Measurements from ENCODE around the gene CEP76. TPM values are rescaled to one million over a fixed set of nuclear protein-coding genes. Genes with fewer than 3 reads are reported as not detected.

CEP76 gene
- total RNA-seq (8.6 and 8.8 TPM in 2 replicates), polyA plus RNA-seq (4.7 and 5.8 TPM in 2 replicates), polyA minus RNA-seq (7.5 and 15.1 TPM in 2 replicates), Bru-seq, nascent RNA (percentile 65 among the genes with signal in this experiment), BruChase-seq, experiment 1, labeled RNA remaining after a 6-hour chase (percentile 55 among the genes with signal in this experiment), BruChase-seq, experiment 2, labeled RNA remaining after a 2-hour chase (percentile 58 among the genes with signal in this experiment)
- 7.8 and 8.5 TPM in 2 replicates for polyA plus RNA-seq (2011; cell fraction: cytosol; rRNA removed)
- polyA plus RNA-seq (2011; cell fraction: nucleus; rRNA removed) = 13.1 TPM in 2 replicates
- 4.7 and 6.9 TPM in 2 replicates for polyA plus RNA-seq (2012)
- 7.1 TPM for polyA minus RNA-seq (2011; cell fraction: cytosol; rRNA and poly(A)+ RNA removed)
- 5.2 and 10.0 TPM in 2 replicates for polyA minus RNA-seq (2011; cell fraction: nucleus; rRNA and poly(A)+ RNA removed)
- long read RNA-seq, transcript CEP76-201 (12 exons, 2,939 nt) = major isoform, 12 of 31 reads
- long read RNA-seq, partial matches to known transcripts = 6 of 31 reads
- long read RNA-seq, other reads (novel, unspliced or antisense) = 10 of 31 reads

- peaks cover 1 to 7% of the 10 kb centered on the region in 2 experiments for H3K36me3 ChIP-seq (ENCODE audit: control insufficient read depth in 2 of 2, extremely low read depth in 1 of 2, insufficient read depth in 2 of 2, low read length in 2 of 2)
- ChIA-PET POLR2A (interaction anchor here (0.6 to 1.0 kb wide), 4 partner anchors 12 to 886 kb away, joined by 3 to 5 read pairs (median 3); partner anchors contain the start of gene PRELID3A), CTCF (interaction anchor here (0.7 to 2.1 kb wide), 9 partner anchors 8 to 374 kb away, joined by 3 to 6 read pairs (median 4); no protein-coding TSS in a partner anchor)
- peaks cover 41% of the 10 kb centered on the region for H3K79me2 ChIP-seq (ENCODE audit: control insufficient read depth, insufficient read depth, low read length)
- peak; percentile 94 for DNase-seq (ENCODE audit: low read depth, low spot score)
- no peak for TF ChIP-seq MYC (IDR thresholded peaks at IDR 0.05; ENCODE audit: low read depth, low read length)
- no peak for TF ChIP-seq JUN (IDR thresholded peaks at IDR 0.05; ENCODE audit: borderline replicate concordance, insufficient read depth, insufficient read length, low read depth)
- peak; percentile 77 for TF ChIP-seq POLR2A (IDR thresholded peaks at IDR 0.05; ENCODE audit: low read depth, low read length)
- TF ChIP-seq MAX (IDR thresholded peaks at IDR 0.05; ENCODE audit: insufficient read depth, insufficient read length) = no peak
- TF ChIP-seq FOS (IDR thresholded peaks at IDR 0.05; ENCODE audit: borderline replicate concordance, insufficient read depth, low read length) = no peak
- TF ChIP-seq CTCF (IDR thresholded peaks at IDR 0.05; ENCODE audit: extremely low read depth in 1 of 2, insufficient read depth in 1 of 2, low read depth in 1 of 2, low read length in 2 of 2) = no peak
- peak; percentile 70 for TF ChIP-seq POLR2AphosphoS5 (IDR thresholded peaks at IDR 0.05; ENCODE audit: insufficient read depth, low read depth, low read length)
- no peak for TF ChIP-seq EZH2 (IDR thresholded peaks at IDR 0.05; ENCODE audit: borderline replicate concordance, low read depth, low read length, severe bottlenecking)
- TF ChIP-seq GATA2 (IDR thresholded peaks at IDR 0.05; ENCODE audit: insufficient read depth, insufficient read length, low read depth, low read length) = no peak
- FAIRE-seq = peak; percentile 63
- peak within 1 kb of the TSS; percentile 92 for H2AFZ ChIP-seq (ENCODE audit: low read depth, low read length)
- intact Hi-C loops (cut with micrococcal nuclease) = loop anchor here (1.0 kb wide), 3 partner anchors 42 to 325 kb away; partner anchors contain the start of gene AFG3L2
- TSS peak; percentile 37 for BruUV-seq (replicated peaks)
- peak within 1 kb of the TSS; percentile 53 to 90 (median 89) for H3K4me3 ChIP-seq (replicated peaks in 1 of 3; ENCODE audit: insufficient read depth in 1 of 3, low read depth in 1 of 3, low read length in 3 of 3)
- dilution Hi-C loops (cut with MboI; ENCODE audit: extremely low pct_ligation_motif_present, low sequenced_read_pairs) = no loop called here
- peak within 1 kb of the TSS; percentile 90 for H3K4me2 ChIP-seq (ENCODE audit: insufficient read depth, low read length)
- H3K9me1 ChIP-seq (replicated peaks; ENCODE audit: control insufficient read depth, extremely low read depth, insufficient read depth, low read length) = no peaks in the 10 kb centered on the region
- peak within 1 kb of the TSS; percentile 93 for H3K27ac ChIP-seq (ENCODE audit: insufficient read depth, low read depth, low read length)
- H3K9ac ChIP-seq (replicated peaks; ENCODE audit: extremely low read depth, insufficient read depth, low read length) = peak within 1 kb of the TSS; percentile 98
- no peaks in the 10 kb centered on the region for H3K9me3 ChIP-seq (replicated peaks; ENCODE audit: control insufficient read depth, insufficient read depth, low read length)
- no peaks in the 10 kb centered on the region for H4K20me1 ChIP-seq (replicated peaks; ENCODE audit: control insufficient read depth, extremely low read depth, insufficient read depth, low read length)
- no peaks in the 10 kb centered on the region for H3K27me3 ChIP-seq (ENCODE audit: control insufficient read depth in 2 of 2, insufficient read depth in 2 of 2, low read length in 2 of 2)
- peaks cover 19% of the 10 kb centered on the region for H3K4me1 ChIP-seq (ENCODE audit: control insufficient read depth, extremely low read depth, insufficient read depth, low read length)
Observed at GRCh38 chr18:12702221-12703095, at the start of gene CEP76, which contains the start of gene PSMG2. Gene CEP76, minus strand, starts transcription at chr18:12702723. Its CDS starts 175 bp downstream, at chr18:12702548. Gene PSMG2, plus strand, starts transcription at chr18:12703042. Its CDS starts 66 bp downstream, at chr18:12703108.

Data from endothelial cell of umbilical vein (primary cell).